NCI-H2227 (cell line): ENCODE results near the gene CACNA1E.

ENCODE experiments used
- DNase-seq: peaks from one replicate; lab custom pipeline; 2025; ENCODE audit not compliant: unreplicated experiment; lab: John Stamatoyannopoulos, UW

The CACNA1E gene

GRCh38 chr1:181675091-181675917, 192.0 kb downstream of the CACNA1E start:
- no peak for DNase-seq

GRCh38 chr1:181675918-181676190, 192.5 kb downstream of the CACNA1E start:
- DNase-seq = no peak

- DNase-seq = peak; percentile 58
These were observed 193.0 kb downstream of the CACNA1E start for GRCh38 chr1:181676269-181676668.

GRCh38 chr1:181680332-181680731, 197.0 kb downstream of the CACNA1E start:
- no peak for DNase-seq

- DNase-seq = no peak
These were observed 197.6 kb downstream of the CACNA1E start for GRCh38 chr1:181680871-181681270.

DNA sequence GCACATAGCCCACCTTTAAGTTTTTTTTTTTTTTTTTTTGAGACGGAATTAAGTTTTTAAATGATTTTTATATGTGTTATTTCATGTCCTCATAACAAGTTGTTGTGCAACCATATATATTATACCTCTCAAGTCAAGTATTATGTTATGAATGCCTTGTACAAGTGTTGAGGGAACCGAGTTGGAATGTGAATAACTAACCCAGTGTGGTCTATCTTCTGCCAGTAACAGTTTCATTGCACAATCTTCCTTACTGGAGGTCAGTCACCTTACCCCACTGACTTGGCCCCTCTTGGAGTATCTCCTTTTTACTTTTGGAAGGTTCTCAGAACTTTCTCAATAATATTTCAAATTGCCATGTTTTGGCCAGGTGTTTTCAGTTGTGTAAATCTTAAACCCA, 201.9 kb downstream of the CACNA1E start:
- no peak for DNase-seq

DNA sequence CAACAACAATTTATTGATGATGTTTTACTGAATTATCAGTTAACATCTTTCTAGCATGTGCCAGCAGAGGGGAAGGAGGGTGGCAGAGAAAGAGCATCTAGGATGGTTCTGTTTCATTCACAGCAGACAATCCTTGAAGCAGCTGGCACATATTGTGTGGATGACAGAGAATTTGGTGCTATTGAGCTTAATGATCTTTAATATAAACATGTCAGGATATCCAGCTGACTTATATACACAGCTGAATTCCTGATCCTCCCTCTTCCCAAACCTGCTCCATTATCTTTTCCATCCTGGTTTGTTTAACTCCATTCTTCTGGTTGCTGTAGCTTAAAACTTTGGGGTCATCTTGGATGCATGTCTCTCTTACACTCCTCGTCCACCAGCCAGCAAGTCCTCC, 218.6 kb downstream of the CACNA1E start:
- DNase-seq = no peak

- peak; percentile 44 for DNase-seq
These were observed 221.2 kb downstream of the CACNA1E start for GRCh38 chr1:181704546-181704945.

DNA sequence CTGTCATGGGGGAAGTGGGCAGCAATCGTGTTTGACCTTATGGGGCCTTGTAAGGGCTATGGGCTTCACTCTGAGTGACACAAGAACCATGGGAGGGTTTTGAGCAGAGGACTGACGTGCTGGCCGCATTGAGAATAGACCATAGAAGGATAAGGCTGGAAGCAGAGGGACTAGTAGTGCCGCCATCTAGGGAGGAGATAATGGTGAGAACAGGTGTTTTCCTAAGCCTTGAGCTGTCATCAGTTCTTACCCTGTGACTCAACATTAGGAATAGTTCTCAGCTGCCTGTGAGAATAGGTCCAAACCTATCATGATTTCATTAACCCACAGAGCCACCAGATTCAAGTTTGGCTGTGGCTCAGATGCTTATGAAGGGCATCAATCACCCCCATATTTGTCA, 228.5 kb downstream of the CACNA1E start:
- no peak for DNase-seq

GRCh38 chr1:181712711-181713110, 229.4 kb downstream of the CACNA1E start:
- DNase-seq = no peak

DNA sequence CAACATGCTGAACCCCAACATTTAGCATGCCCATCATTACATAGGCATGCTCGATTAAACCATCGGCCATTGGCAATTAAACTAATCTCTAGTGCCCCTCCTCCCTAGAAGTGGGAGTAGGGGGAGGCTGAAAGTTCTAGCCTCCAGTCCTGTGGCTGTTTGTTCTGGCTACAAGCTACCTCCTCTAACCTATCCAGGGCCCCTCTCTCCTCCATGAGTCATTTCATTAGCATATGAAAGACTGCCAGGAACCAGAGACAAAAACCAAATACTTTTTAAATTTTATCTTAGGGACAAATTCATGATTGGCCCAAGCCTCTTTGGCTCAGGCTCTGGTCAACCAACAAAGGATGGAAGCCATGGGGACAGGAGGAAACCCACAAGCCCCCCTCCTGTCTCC, 231.1 kb downstream of the CACNA1E start:
- DNase-seq = no peak

DNA sequence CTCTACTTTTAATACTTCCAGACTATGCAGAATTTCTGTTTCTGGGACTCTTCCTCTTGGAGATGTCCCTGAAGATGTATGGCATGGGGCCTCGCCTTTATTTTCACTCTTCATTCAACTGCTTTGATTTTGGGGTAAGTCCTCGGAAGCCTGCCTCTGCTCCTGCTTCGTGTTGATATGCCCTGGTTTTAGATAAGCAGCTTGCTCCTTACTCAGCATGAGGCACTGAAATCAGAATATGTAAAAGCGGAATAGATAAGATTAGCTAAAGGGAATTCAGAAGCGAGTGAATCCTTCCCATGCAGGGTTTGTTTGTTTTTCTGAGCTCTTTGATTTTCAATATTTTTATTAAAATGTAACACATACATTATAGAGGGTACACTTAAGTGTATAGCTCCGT, 234.7 kb downstream of the CACNA1E start:
- no peak for DNase-seq

DNA sequence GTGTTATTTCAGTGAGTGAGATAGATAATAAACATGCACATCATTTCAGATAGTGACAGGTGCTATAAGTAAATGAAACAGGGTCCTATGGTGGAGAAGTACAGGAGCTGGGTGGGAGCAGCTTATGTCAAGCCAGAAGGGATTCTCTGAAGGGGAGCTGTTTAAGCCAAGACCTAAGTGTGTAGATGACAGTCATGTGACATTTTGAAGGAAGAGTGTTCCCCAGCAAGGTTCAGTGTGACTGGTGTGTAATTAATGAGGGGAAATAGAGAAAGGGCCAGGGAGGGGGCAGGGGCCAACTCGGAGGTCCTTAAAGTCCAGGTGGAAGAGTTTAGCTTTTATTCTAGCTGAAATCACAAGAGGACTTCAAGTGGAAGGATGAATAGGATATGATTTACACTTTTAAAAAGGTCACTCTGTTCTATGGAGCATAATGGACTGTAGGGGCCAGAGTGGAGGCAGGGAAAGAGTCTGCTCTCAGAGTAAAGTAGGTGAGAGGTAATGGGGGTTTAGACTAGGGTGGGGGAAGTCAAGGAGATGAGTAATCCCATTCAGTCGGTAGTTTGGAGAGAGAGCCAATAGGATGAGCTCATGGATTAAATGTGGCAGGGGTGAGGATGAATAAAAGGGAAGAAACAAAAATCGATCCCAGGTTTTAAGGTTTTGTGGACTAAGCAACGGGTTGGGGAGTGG, 243.1 kb downstream of the CACNA1E start:
- peak; percentile 72 for DNase-seq

DNA sequence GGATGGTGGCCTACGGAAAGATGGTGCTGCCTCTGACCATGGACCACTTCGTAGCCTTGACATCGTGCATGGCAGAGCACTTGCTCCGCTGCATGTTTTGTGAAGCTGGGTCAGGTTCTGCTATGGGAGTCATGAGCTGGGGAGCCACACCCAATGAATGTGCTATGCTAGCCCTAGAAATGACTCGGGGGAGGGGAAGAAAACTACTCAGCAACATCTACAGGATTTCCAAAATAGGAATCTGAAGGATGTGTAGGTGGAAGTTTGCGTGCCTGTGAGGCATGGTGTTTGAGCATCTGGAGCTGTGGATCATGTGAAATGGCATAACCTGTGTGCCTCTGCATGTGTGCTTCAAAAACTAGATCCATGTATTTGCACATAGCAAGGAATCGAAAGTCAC, 247.3 kb downstream of the CACNA1E start:
- DNase-seq = no peak

GRCh38 chr1:181732218-181732990, 249.1 kb downstream of the CACNA1E start:
- no peak for DNase-seq

- DNase-seq = no peak
These were observed 250.2 kb downstream of the CACNA1E start for GRCh38 chr1:181733486-181733885.

- no peak for DNase-seq
These were observed 253.7 kb downstream of the CACNA1E start for GRCh38 chr1:181737056-181737455.

GRCh38 chr1:181739214-181739613, 255.9 kb downstream of the CACNA1E start:
- DNase-seq = no peak

GRCh38 chr1:181742426-181742825, 259.1 kb downstream of the CACNA1E start:
- no peak for DNase-seq

DNA sequence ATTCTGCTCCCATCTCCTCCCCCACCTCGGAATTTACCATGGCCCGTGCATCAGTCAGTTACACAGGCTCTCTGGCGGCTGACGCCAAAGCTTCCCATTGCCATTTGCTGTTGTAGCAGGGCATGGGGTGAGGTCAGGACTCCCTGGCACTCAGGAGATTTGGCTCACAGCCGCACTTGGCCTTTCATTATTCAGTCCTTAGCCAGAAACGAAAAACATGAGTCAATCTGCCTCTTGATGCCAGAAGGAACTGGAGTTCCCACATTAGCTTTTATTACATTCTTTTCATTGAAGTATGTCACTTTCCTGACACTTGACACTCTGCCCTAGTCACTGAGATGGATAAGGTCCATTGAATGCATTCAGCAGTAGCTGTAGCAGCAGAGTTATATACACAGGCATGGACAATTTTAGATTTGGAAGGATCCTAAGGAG, 260.6 kb downstream of the CACNA1E start:
- DNase-seq = no peak

DNA sequence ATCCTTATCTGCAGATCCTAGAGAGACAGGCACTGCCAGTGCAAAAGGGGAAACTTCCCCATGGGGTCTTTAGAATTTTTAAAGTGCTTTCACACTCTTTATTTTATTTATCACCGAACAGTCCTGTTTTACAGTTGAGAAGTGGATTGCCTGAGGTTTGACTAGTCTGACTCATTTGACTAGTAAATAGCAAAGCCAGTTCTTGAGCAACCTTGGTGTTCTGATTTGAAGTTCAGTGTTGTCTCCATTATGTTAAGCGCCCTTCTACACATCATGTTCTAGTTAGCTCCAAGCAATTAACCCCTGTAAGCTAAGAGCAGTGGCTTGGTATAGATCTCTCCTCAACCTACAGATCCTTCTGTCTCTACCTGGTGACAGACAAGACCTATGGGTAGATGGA, 262.9 kb downstream of the CACNA1E start:
- DNase-seq = no peak

DNA sequence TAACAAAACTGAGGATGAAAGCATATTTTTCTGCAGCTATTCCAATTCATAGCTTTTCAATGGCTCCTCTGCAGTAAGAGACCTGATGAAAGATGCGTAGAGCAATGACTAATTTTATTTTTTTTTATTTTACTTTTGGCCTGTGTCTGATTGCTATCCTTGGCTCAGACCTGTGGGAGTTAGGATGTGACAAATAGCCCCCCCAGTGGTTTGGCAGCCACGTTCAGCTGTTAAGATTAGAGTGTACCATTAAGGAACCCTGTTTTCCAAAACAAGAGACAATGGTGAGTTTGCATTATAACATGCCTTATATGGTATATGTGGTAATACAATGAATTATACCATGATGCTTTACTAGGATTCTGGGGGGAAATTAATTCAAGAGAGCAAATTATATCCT, 264.7 kb downstream of the CACNA1E start:
- DNase-seq = no peak
